GM21515 (cell line): ENCODE results near the gene LAD1.

Experiments used
- ATAC-seq: cut with Tn5 transposase; IDR thresholded peaks from one replicate; pipeline ENCODE4 v1.9.1; 2021; ENCODE audit not compliant: unreplicated experiment

The LAD1 gene

DNA sequence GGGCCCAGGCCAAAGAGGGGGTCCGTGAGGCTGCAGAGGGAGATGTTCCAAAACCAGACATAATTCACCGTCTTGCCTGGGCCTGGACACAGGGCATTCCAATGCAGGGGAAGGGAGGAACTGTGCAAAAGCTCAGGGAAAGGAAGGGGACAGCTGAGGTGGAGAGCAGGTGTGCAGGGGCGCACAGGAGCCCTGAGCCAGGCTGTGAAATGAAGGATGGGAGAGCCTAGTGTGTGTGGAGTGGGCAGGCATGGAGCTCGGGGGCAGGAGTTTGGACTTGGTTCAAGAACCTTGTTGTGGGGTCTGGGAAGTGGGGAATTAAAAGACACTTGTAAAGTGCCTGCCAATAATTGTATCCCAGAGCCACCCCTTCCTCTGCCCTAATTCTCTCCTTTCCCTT is 20.1 kb upstream of the LAD1 start:
- ATAC-seq = no peak

DNA sequence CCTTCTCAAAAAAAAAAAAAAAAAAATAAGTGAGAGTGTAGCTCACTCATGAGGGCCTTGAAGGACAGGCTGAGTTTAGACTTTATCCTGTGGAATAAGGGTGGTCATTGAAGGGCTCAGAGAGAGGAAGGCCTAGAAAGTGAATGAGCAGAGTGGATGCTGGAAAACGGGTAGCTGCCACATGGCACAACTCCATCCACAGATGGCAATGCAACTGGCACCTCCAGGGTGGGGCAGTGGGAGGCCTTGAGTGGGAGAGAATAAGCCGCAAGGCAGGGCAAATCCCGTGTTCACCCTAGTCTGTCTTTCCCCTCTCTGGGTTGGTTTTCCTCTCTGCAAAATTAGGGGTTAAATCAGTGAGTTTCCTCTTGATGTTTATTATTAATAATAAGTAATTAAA is 19.3 kb upstream of the LAD1 start:
- ATAC-seq = no peak

DNA sequence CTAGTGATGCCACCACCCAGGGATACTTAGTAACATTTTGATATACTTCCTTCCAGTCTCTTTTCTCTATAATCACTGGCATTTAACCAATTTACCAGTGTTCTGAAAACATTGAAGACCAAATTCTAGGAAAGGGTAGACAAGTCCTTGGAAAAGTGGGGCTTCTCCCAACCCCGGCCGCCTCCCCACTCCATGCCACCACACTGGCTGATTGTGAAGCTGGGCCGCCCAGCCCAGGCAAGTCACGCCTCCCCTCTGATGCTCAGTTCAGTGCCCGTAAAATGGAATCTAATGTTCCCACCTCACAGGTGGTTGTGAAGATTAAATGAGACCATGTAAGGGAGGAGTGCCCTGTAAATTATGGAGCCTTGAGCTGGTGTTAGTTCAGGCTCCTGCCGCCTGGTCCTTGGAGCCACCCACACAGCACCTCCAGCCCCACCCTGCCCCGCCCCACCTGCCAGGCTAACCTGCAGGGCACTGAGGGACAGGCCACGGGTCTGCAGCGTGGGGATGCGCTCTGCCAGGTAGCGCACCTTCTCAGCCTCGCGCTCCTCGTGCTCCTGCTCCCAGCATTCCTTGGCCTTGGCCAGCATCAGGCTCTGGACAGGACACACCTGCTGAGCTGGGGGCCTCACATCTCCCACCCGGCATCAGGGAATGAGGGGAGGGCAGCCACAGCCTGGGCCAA is 15.1 kb upstream of the LAD1 start:
- no peak for ATAC-seq

DNA sequence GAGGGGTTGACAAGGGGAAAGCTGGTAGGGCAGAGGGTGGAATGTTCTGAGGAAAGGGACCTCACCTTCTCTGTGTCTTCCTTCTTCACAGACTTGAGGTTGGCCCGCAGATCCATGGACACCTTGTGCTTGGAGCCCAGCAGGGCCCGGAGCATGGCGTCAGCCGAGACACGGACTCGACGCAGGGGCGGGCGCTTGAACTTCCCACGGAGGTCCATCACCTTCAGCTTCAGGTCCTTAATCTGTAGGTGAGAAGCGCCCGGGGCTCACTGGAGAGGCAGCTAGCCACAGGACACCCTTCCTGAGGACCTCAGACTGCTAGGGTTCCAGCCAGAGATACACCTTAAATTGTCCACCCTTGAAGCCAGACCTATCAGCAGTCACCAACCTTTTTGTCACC is 12.2 kb upstream of the LAD1 start:
- ATAC-seq = no peak

DNA sequence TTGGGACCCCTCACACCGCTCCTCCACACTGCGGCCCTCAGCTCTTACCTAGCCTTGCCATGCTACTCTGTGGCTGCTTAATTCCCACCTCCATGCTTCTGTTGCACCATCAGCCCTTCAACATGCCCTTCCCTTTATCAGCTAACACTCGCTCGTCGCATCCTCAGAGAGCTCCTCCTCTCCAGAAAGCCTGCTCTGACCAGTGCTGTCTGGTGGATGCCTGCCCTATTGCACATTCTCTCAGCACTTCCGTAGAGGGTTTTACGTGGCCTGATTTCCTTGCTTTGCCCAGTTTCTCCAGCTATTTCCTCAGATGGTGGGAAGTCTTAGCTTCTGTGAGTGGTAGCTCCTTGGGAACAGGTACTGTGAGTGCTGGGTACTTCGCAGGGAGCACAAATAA is 10.3 kb upstream of the LAD1 start:
- ATAC-seq = no peak

DNA sequence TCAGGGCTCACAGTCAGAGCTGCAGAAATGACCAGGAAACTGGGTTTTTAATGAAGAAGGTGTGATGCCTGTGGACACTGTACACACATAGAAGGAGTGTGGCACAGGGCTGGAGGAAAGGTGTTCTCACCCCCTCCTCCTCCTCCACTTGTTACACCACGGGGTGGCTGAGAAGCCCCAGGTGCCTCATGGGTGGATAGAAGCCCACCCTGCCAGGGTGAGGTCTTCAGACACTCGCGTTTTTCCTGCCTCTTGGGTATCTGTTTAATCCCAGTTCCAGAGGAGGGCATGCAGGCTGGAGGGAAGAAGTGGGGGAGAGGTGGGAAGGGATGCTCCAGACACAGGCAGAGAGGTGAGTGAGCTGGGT is 9.7 kb upstream of the LAD1 start:
- no peak for ATAC-seq

DNA sequence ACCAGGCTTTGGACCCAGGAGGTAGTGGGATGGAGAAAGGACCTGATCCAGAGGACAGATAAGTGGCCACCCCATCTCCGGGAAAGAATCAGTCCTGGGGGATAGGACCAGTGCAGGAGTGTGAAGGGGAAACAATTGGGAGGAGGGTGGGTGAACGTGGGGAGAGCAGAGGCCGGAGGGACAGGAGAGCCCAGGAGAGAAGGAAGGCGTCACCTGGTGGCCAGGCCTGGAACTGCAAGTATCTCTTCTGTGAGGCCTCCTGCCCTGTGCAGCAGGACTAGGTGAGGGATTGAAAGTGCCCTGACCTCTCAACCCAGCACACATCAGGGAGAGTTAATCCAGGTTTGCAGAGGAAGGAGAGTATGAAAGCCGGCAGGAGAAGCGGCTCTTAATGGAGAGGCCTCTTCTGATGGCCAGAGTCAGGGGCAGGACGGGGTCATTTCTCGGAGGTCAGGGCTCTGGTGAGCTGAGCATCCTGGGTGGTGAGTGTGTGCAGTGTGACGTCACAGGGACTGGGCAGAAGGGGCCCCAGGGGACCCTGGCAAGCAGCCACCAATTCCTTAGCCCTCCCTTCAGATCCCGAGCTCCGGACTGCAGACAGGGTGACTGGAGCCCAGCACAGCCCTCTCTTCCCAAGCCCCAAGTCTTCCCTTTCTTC is 9.2 kb upstream of the LAD1 start:
- no peak for ATAC-seq

DNA sequence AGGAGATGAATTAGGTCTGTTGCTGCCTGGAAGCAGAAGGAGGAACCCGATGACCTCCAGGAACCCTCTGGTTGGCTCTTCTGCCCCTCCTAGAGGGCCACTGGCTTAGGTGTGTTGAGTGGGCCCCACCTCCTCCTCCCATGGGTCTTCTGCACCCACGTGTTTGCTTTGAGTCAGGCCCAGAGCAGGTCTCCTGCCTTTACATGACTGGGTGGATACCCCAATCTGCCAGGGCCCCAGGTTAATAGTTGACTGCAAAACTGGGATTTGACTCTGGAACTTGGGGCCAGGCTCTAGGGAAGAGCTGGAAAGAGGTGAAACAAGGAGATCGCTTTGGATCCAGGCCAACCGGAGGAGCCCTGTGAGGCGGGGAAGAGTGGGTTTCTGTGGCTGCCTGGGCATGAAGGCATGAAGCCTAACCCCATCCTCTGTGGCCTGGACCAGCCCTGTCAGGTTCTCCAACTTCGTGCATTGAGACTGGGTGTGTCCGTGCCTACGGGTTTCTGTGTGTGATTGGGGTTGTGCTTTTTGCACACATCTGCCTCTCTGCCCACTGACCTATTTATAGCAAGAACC is 7.8 kb upstream of the LAD1 start:
- ATAC-seq = no peak

DNA sequence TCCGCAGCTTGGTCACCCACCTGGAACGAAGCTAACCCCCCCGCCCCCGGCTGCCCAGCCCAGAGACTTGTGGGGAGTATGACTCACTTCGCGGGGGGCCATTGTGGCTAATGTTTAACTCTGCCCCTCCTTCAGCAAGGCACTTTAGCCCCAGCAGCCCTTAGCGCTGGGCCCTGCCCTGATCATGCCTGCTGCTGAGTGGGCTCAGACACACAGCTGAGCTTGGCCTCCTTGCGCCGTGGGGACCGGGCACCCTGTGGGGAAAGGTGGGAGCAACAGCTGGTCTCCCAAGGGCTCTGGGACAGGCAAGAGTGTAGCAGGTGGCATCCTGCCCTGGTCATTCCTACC is 6.3 kb upstream of the LAD1 start:
- ATAC-seq = no peak

DNA sequence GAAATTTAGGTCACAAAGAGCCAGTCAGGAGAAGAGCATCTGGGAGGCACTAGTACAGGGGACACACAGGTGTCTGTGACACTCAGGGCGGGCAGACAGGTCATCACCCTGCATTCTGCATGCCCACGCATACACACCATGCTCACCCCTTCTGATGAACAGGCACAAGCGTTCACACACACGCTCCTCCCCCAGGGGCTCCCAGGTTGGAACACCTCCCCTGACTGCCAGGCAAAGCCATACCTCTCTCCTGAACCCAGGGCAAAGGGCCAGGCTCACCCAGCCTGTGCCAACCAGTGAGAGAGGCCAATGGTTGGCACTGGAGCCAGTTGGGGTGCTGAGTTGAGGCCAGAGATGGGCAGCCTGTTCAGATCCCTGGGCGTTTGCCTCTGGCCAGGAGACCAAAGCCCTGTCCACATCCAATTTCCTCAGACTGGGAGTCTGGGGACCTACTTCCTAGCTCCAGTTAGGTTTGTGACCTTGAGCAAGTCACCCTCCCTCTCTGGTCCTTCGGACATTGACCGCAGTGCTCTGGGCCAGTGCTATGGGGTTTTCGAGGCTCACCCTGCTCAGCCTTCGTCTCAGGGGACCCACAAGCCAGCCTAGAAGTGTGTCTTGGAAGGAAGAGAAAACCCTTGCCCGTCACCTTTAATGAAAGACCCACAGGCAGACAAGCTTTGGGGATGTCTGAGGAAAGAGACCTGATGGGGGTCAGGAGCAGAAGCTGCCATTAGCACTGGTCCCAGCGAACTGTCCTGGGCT is 5.8 kb upstream of the LAD1 start:
- no peak for ATAC-seq

DNA sequence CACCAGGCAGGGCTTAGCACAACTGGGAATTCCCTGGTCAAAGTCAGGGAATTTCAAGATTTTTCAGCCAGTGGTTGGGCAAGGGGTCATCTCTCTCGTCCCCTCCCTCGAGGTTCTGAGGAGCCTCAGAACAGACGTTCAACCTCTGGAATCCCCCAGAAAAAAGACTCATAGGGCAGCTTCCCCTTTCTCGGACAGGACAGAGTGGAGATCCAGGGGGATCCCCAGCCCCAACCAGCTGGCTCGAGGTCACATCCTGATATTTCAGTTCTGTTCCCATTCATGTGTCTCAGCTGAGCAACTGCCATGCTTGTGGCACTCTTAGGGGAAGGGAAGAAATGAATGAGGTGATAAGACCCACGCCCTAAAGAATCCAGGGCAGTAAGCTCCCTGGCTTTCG is 4.9 kb upstream of the LAD1 start:
- ATAC-seq = no peak

DNA sequence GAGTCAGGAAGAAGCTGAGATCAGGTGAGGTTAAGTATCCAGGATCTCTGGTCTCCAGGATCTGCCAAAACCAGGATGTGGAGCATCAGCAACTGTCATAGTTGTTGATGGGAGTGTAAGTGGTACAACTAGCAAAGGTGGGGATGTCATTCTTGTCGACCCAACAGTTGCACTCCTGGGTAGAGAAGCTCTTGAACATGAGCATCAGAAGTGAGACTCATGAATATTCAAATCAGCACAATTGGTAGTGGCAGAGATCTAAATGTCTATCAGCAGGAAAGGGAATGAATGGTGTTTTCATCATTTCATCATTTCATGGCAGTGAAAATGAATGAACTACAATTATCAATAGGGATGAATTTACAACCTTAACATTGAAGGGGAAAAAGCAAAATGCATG is 4.2 kb upstream of the LAD1 start:
- ATAC-seq = no peak

DNA sequence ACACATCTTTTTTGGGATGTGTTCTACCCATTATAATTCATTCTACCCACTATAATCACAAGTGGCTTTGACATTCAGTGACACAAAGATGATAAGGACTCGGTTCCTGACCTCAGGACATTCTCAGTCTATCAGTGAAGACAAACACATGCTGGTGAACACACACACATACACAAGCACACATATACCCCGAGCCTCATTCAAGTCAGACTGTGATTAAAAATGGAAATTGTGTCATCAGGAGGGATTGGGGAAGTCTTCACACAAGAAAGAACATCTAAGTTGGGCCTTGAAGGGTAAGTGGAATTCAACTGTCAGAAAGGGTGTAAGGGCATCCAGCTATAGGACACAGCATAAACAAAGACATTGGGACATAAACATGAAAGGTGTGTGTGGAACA is 2.6 kb upstream of the LAD1 start:
- no peak for ATAC-seq

DNA sequence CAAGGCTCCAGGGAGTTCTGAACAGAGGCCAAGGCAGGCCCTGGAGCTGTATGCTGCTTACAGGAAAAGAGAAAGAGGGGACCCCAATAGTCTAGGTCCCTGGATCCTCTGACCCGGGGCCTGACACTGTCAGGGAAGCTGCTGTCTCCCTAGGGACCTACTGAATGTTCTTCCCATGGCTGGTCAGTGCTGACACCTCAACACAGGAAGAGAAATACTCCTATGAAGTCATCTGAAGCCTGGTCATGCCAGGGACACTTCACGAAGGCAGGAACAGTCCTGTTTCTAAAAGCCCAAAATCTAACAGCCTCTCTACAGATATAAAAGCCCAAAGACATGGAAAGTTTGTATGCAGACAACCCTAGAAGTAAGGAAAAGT is 1.7 kb upstream of the LAD1 start:
- ATAC-seq = no peak

DNA sequence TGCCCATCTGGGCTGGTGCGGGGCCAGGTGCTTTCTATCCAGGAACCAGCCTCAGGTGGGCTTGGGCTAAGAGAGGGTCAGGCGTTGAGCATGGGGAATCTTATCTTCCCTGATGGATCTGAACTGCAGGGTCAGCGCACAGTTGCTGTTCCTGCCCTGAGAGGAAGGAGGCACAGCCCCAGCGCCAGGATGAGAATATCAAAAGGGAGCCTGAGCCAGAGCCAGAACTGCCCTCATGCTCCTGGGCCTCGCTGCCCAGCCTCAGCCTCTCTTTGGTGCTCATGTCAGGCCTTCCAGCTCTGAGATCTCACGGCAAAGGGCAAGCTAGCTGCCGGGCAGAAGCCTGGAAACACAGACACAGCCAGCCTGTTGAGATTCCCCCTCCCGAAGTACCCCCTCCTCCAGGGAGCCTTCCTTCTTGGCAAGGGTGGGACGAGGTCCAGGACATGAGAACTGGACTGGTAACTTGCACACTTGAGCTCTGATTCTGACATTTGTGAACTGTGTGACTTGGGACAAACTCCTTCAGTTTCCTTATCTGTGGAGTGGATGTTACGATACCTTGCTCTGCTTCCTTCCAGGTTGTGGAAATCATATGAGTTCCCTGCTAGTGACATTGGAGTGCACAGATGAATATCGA is 1.2 kb upstream of the LAD1 start:
- ATAC-seq = no peak

DNA sequence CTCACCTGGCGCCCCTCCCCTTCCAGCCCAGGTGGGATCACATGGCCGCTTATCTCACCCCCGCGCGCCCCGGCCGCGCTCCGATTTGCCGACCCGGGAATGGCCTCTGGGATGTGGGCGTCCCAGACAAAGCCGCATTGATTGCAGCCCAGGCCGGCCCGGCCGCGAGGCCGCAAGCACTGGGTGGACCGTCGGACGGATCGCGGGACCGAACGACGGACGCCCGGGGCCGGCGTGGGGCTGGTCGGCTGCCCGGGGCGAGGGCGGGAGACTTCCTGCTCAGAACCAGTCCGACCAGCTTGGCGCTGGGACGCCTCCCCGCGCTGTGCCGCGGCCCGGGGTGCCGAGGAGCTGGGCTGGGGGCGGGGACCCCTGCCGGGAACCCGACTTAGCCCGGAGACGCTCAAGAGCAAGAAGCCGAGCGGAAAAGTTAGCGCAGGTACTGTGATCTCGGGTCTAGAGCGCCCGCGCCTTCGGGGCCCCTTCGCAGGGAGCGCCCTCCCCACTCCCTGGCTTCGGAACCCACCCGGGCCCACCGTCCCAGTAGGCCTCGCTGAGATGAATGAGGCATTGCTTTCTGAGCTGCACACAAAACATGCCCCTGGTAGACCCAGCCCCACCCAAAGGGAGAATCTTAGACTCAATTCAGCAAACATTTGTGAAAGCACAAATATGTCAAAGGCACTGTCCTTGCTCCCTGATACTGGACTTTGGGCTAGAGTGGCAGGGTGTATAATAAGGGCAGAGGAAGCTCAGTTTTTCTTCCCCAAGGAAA is 415 bp upstream of the LAD1 start:
- no peak for ATAC-seq

DNA sequence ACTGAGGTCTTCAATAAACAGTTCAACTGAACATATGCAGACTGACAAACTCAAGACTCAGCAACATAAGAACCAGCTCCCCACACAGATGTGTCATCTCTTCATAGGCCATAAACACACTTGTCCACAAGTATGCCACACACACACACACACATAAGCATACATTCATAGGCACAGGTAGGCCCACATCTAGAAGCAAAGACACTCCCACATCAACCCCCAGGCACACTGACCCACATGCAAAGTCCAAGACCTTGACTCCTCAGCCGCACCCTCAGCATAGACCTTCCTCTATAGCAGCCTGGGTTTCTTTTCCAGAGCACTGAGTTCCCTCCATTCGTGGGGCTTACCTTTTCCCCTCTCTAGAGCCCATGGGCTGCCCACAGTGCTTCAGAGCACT is 1.4 kb downstream of the LAD1 start:
- ATAC-seq = no peak

DNA sequence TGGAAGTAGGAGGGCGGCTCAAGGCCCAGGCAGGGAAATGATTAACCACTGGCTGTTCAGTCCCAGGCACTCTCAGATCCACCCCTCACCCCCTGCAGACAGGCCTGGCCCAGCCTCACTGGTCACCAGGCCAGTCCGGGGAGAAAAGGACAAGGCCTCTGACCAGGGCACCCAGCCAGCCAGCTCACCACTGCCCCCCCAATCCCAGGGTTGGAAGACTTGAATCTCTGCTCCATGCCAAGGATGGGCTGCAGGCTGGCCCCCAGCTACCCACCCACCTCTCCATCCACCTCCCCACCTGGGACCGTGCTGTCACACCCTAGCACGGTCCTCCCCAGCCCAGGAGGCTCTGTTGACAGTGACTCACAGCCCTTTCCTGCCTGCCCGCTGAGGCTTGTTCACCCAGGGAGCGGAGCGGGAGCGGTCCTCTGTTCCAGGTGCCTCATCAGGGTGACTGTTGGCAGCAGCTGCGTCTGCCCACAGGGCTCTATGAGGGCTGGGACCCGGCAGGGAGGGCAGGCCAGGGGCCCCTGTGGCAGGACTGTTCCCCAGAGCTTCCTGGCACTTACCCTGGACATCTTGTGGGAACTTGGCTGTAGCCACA is 2.2 kb downstream of the LAD1 start:
- ATAC-seq = no peak

DNA sequence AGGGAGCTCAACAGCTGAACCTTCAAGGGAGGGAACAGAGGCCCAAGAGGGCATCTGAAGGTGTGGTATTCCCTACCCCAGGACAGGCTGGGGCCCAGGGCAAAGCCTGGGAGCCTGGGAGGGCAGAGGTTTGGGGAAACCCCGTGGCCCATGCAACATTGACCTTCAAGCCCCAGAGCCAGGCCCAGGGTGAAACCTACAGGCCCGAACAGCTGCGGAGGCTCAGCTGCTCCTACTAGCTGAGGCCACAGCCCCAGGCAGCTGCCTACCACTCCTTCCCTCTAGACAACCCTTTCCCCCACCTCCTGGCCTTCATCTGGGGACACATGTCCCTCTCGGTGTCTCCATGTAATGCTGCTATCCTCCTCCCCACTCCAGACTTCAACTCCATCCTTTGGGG is 3.2 kb downstream of the LAD1 start:
- no peak for ATAC-seq

DNA sequence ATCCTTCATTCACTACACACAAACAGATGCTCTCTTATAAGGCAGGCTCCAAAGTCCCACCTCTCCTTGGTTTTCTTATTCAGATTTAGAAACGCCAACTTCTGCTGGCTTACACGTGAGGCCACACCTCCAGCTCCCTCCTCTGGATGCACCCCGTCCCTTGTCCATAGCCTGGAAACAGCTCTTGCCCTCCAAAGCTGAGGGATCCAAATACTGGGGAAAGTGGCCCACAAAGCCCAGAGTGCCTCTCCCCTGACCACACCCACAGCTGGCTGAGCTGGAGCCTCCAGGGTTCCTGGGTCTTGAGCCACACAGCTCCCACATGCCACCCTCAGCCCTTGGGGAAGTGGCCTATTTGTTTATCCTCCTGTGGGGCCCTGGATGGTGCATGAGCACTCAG is 4.5 kb downstream of the LAD1 start:
- ATAC-seq = no peak

DNA sequence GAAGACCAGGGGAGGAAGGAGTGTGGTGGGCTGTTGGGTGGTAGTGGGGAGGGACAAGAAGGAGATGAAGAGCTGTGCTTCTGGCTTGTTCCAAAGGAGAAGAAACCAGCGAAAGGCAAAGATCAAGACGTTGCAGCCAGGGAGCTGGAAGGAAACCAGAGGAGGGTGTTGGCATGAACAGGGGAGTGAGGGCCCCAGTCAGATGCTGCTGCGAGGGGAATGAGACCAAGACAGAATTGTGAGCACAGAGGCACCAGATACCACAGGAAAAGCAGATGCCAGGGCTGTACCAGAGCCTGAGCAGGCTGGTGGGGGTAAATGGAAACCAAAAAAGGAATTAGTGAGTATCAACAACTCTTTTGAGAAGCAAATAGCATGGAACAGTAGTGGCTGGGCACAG is 6.0 kb downstream of the LAD1 start:
- no peak for ATAC-seq
